Measurements from ENCODE around the gene PDE6G. TPM values are rescaled to one million over a fixed set of nuclear protein-coding genes. Genes with fewer than 3 reads are reported as not detected.

PDE6G gene
- total and polyA plus RNA-seq, 2 of the 13 experiments (the other 11 are each of a cell fraction or from before 2014, with no cell fraction given) = 1.4 to 6.7 TPM

DNA sequence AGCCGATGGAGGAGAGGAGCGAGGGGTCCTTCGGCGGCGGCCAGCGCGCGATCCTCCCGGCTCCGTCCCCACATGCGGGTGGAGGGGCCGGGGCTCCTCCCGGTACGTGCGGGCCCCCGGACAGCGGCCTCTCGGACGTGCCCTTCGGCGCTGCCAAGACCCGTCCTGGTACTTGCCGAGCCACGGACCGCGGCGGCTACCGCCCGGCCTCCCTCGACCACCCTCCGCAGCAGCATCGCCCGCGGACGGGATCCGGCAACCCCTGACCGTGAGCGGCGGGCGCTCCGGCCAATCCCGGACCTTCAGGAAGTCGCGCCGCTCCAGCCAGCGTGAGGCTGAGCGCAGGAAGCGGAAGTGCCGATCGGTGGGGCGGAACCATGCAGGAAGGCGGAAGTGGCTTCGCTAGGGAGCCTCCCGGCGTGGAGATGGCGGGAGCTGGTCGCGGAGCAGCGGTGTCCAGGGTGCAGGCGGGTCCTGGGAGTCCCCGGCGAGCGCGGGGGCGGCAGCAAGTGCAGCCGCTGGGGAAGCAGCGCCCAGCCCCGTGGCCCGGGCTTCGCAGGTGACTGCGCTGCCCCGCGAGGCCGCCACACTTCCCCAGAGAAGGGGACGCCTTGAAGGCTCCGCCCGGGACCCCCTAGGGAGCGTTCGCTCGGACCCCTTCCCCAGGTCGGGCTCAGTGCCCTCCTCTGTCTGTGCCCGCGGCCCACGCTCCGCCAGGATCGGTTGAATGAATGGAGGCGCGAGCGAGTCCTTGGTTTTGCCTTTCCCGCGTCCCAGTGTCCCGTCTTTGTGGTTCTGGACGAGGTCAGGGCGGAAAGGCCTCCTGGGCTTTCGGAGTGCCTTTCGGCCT lies 10.2 kb upstream of the PDE6G start, which contains the start of the genes CCDC137 and OXLD1 (continued):
- TF ChIP-seq ZNF598 (CRISPR knock-in tag; IDR thresholded peaks at IDR 0.05; ENCODE audit: borderline replicate concordance) (peak; percentile 95), REXO4 (CRISPR knock-in tag; IDR thresholded peaks at IDR 0.05; ENCODE audit: borderline replicate concordance) (peak; percentile 85; the same call in 1 of the 2 replicates), ZKSCAN1 (IDR thresholded peaks at IDR 0.05; ENCODE audit: low read length) (no peak), MAZ (IDR thresholded peaks at IDR 0.05; ENCODE audit: borderline replicate concordance, low read depth, low read length) (no peak), MAZ (CRISPR knock-in tag; IDR thresholded peaks at IDR 0.05; ENCODE audit: low read depth) (peak; percentile 92), ZNF737 (CRISPR knock-in tag; IDR thresholded peaks at IDR 0.05; ENCODE audit: borderline replicate concordance) (0 out of 2 replicates have a peak, but pooled peaks have one; percentile 61), ZNF746 (CRISPR knock-in tag; IDR thresholded peaks at IDR 0.05) (no peak), ZNF354B (CRISPR knock-in tag; IDR thresholded peaks at IDR 0.05) (peak; percentile 57; the same call in 1 of the 2 replicates)
- TF ChIP-seq, protein P1, sequence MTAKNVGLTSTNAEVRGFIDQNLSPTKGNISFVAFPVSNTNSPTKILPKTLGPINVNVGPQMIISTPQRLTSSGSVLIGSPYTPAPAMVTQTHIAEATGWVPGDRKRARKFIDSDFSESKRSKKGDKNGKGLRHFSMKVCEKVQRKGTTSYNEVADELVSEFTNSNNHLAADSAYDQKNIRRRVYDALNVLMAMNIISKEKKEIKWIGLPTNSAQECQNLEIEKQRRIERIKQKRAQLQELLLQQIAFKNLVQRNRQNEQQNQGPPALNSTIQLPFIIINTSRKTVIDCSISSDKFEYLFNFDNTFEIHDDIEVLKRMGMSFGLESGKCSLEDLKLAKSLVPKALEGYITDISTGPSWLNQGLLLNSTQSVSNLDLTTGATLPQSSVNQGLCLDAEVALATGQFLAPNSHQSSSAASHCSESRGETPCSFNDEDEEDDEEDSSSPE (CRISPR knock-in tag; IDR thresholded peaks at IDR 0.05) = peak; percentile 78
- TF ChIP-seq, protein P2, sequence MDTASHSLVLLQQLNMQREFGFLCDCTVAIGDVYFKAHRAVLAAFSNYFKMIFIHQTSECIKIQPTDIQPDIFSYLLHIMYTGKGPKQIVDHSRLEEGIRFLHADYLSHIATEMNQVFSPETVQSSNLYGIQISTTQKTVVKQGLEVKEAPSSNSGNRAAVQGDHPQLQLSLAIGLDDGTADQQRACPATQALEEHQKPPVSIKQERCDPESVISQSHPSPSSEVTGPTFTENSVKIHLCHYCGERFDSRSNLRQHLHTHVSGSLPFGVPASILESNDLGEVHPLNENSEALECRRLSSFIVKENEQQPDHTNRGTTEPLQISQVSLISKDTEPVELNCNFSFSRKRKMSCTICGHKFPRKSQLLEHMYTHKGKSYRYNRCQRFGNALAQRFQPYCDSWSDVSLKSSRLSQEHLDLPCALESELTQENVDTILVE (CRISPR knock-in tag; IDR thresholded peaks at IDR 0.05) = no peak; the same call in none of the 2 replicates
- TF ChIP-seq, protein P3, sequence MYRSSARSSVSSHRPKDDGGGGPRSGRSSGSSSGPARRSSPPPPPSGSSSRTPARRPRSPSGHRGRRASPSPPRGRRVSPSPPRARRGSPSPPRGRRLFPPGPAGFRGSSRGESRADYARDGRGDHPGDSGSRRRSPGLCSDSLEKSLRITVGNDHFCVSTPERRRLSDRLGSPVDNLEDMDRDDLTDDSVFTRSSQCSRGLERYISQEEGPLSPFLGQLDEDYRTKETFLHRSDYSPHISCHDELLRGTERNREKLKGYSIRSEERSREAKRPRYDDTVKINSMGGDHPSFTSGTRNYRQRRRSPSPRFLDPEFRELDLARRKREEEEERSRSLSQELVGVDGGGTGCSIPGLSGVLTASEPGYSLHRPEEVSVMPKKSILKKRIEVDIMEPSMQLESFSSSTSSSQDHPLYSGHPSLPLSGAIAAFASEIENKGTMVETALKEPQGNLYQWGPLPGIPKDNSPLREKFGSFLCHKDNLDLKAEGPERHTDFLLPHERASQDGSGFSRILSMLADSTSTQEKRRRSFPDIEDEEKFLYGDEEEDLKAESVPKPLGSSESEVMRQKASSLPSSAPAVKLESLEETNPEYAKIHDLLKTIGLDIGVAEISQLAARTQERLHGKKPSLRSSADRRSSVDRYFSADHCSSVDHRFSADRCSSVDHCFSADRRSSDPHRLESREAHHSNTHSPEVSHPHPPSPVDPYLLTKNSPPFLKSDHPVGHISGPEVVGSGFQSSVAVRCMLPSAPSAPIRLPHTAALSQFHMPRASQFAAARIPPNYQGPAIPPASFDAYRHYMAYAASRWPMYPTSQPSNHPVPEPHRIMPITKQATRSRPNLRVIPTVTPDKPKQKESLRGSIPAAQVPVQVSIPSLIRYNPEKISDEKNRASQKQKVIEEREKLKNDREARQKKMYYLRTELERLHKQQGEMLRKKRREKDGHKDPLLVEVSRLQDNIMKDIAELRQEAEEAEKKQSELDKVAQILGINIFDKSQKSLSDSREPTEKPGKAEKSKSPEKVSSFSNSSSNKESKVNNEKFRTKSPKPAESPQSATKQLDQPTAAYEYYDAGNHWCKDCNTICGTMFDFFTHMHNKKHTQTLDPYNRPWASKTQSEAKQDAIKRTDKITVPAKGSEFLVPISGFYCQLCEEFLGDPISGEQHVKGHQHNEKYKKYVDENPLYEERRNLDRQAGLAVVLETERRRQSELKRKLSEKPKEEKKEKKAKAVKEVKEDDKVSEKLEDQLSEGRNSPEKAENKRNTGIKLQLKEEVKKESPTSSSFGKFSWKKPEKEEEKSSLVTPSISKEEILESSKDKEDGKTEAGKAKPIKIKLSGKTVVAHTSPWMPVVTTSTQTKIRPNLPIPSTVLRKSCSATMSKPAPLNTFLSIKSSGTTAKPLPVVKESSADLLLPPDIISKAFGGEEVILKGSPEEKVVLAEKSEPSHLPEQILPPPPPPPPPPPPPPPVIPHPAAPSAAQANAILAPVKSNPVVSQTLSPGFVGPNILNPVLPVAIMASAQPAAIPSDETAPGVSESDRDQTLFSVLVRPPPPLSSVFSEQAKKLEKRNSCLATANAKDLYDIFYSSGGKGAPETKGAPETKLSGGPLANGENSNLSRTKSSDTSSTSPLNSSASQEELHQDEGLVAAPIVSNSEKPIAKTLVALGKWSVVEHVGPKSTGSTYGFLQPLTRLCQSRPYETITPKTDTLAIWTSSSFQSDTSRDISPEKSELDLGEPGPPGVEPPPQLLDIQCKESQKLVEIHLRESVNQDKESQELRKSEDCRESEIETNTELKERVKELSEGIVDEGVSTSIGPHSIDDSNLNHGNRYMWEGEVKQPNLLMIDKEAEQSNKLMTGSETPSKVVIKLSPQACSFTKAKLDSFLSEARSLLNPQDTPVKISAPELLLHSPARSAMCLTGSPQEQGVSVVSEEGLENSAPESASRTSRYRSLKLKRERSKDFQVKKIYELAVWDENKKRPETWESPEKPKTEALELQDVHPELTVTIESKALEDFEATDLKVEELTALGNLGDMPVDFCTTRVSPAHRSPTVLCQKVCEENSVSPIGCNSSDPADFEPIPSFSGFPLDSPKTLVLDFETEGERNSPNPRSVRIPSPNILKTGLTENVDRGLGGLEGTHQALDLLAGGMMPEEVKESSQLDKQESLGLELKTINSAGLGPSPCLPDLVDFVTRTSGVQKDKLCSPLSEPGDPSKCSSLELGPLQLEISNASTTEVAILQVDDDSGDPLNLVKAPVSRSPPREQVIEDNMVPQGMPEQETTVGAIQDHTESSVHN (CRISPR knock-in tag; IDR thresholded peaks at IDR 0.05) = peak; percentile 31; the same call in 1 of the 2 replicates
- TF ChIP-seq, protein P4, sequence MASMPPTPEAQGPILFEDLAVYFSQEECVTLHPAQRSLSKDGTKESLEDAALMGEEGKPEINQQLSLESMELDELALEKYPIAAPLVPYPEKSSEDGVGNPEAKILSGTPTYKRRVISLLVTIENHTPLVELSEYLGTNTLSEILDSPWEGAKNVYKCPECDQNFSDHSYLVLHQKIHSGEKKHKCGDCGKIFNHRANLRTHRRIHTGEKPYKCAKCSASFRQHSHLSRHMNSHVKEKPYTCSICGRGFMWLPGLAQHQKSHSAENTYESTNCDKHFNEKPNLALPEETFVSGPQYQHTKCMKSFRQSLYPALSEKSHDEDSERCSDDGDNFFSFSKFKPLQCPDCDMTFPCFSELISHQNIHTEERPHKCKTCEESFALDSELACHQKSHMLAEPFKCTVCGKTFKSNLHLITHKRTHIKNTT (CRISPR knock-in tag; IDR thresholded peaks at IDR 0.05) = no peak
- TF ChIP-seq, protein P5, sequence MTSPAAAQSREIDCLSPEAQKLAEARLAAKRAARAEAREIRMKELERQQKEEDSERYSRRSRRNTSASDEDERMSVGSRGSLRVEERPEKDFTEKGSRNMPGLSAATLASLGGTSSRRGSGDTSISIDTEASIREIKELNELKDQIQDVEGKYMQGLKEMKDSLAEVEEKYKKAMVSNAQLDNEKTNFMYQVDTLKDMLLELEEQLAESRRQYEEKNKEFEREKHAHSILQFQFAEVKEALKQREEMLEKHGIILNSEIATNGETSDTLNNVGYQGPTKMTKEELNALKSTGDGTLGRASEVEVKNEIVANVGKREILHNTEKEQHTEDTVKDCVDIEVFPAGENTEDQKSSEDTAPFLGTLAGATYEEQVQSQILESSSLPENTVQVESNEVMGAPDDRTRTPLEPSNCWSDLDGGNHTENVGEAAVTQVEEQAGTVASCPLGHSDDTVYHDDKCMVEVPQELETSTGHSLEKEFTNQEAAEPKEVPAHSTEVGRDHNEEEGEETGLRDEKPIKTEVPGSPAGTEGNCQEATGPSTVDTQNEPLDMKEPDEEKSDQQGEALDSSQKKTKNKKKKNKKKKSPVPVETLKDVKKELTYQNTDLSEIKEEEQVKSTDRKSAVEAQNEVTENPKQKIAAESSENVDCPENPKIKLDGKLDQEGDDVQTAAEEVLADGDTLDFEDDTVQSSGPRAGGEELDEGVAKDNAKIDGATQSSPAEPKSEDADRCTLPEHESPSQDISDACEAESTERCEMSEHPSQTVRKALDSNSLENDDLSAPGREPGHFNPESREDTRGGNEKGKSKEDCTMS (CRISPR knock-in tag; conservative IDR thresholded peaks at IDR 0.05) = no peak
